Kidney capillary endothelial cell (primary cell): ENCODE measurements around the gene FAM168A.

Experiments
- DNase-seq: peaks from one replicate; pipeline ENCODE4 v3.0.0-alpha.2; 2018; ENCODE audit warnings: low spot score

Gene FAM168A

GRCh38 chr11:73426219-73426850 lies 171.6 kb downstream of the FAM168A start:
- no peak for DNase-seq

GRCh38 chr11:73425108-73425507 lies 172.8 kb downstream of the FAM168A start:
- no peak for DNase-seq

GRCh38 chr11:73423506-73423905 lies 174.4 kb downstream of the FAM168A start:
- no peak for DNase-seq

- no peak for DNase-seq
Observed at GRCh38 chr11:73422886-73423285, 175.0 kb downstream of the FAM168A start.

GRCh38 chr11:73420136-73420535 lies 177.8 kb downstream of the FAM168A start:
- no peak for DNase-seq

GRCh38 chr11:73416786-73417185 lies 181.1 kb downstream of the FAM168A start:
- no peak for DNase-seq

- no peak for DNase-seq
Observed at GRCh38 chr11:73415854-73416615, 181.9 kb downstream of the FAM168A start.

- no peak for DNase-seq
Observed at GRCh38 chr11:73414977-73415651, 182.8 kb downstream of the FAM168A start.

GRCh38 chr11:73413256-73413655 lies 184.7 kb downstream of the FAM168A start:
- no peak for DNase-seq

GRCh38 chr11:73412308-73412707 lies 185.6 kb downstream of the FAM168A start:
- peak; percentile 54 for DNase-seq

- DNase-seq: no peak
Observed at GRCh38 chr11:73411031-73411430, 186.9 kb downstream of the FAM168A start.

- no peak for DNase-seq
Observed at GRCh38 chr11:73410627-73411026, 187.3 kb downstream of the FAM168A start.

GRCh38 chr11:73409431-73409830 lies 188.5 kb downstream of the FAM168A start:
- DNase-seq: no peak

GRCh38 chr11:73406619-73407018 lies 191.3 kb downstream of the FAM168A start:
- DNase-seq: no peak

- no peak for DNase-seq
Observed at GRCh38 chr11:73406131-73406530, 191.8 kb downstream of the FAM168A start.

GRCh38 chr11:73405146-73405510 lies 192.8 kb downstream of the FAM168A start:
- no peak for DNase-seq

GRCh38 chr11:73404506-73405145 lies 193.3 kb downstream of the FAM168A start:
- DNase-seq: no peak

- DNase-seq: peak; percentile 62
Observed at GRCh38 chr11:73404048-73404447, 193.9 kb downstream of the FAM168A start.

- no peak for DNase-seq
Observed at GRCh38 chr11:73403541-73403940, 194.4 kb downstream of the FAM168A start.

GRCh38 chr11:73402834-73403185 lies 195.1 kb downstream of the FAM168A start:
- no peak for DNase-seq

- no peak for DNase-seq
Observed at GRCh38 chr11:73401924-73402833, 195.7 kb downstream of the FAM168A start.
